ENCODE measurements around the gene TAGLN3. TPM values are rescaled to one million over a fixed set of nuclear protein-coding genes. Genes with fewer than 3 reads are reported as not detected.
A peak's percentile ranks its signal among the peaks of the same experiment; 100 is the strongest.

TAGLN3 gene
- not detected for total RNA-seq

DNA sequence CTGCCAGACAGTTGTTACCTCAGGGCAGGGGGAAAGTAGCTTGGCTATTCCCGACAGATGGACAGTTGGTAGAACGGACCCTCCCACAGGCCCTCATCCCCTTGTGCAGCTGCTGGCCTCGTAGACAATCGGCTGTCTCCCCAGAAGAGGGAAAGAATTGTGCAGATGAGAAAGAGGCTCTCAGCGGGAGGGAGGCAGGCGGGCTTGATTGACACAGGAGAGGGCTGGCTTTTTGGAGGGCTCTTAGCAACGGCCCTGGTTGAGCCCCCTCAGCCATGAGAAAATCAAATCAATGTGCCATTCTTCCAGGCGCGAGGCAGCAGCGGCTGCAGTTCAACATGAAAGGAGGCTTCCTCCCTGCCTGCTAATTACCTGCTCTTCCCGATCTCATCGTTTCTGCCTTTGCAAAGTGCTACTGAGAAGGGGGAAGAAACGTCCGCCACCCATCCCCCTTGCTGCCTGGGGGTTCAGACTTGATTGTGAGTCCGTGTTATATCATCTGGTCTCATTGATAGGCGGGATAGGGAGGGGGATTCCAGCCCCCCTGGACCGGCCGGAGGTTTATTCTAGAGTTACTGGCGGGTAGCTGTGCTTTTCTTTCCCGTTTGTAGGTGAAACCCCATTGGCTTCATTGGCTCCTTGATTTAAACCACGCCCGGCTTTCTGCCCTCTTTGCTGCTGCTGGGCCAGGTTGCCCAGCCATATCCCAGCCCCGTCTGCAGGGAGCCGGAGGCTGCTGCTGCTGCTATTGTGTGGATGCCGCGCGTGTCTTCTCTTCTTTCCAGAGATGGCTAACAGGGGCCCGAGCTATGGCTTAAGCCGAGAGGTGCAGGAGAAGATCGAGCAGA lies at the start of gene TAGLN3:
TAGLN3 (plus strand) TSS at position 287 of the 848 bp plus-strand sequence; CDS start at position 788, 501 bp downstream.
- CTCF ChIA-PET = interaction anchor here (1.3 to 20.7 kb wide), 4 partner anchors 8 to 44 kb away, joined by 3 to 351 read pairs (median 42); no protein-coding TSS in a partner anchor
- Mint-ChIP-seq H3K27ac (no peak within 1 kb of the TSS), H3K4me3 (peak within 1 kb of the TSS; percentile 69), H3K4me1 (ENCODE audit: low read depth) (peaks cover 35% of the 10 kb centered on the region), H3K27me3 (ENCODE audit: low read depth) (no peaks in the 10 kb centered on the region), H3K36me3 (ENCODE audit: low read depth) (peaks cover 2% of the 10 kb centered on the region), H3K9me3 (ENCODE audit: insufficient read depth) (no peaks in the 10 kb centered on the region)
- POLR2A ChIA-PET = interaction anchor here (5.8 kb wide), 1 partner anchor 20 kb away, joined by 25 read pairs; the partner anchor contains the start of gene ABHD10
- ATAC-seq = peak; percentile 46
- no peak for DNase-seq

DNA sequence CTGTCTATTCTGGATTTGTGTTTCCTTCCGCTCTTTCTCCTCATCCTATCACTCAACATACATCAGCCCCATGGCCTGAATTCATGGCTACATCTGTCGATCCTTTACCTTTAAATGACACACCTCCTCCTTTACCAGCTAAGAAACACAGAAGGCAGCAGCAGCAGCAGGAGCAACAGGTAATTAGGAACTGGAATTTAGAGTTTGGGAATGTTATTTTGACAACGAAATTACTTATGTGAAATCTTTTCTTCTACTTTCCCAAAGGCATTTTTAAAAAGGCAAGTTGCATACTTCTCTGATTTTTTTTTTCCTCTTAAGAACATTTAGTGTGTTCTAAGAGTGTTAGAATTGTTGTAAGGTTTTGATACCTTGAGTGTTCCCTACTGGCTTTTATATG lies 49.0 kb upstream of the TAGLN3 start:
- ATAC-seq (no peak), DNase-seq (no peak)
- ChIA-PET CTCF (no interaction called here), POLR2A (no interaction called here)
- no peak overlapping the region for H3K4me3 Mint-ChIP-seq
- no peaks in the 10 kb centered on the region for H3K9me3 Mint-ChIP-seq (ENCODE audit: insufficient read depth)
- H3K27ac Mint-ChIP-seq = no peak overlapping the region
- H3K4me1 Mint-ChIP-seq (ENCODE audit: low read depth) = no peaks in the 10 kb centered on the region
- H3K36me3 Mint-ChIP-seq (ENCODE audit: low read depth) = no peaks in the 10 kb centered on the region
- H3K27me3 Mint-ChIP-seq (ENCODE audit: low read depth) = peaks cover 7% of the 10 kb centered on the region

DNA sequence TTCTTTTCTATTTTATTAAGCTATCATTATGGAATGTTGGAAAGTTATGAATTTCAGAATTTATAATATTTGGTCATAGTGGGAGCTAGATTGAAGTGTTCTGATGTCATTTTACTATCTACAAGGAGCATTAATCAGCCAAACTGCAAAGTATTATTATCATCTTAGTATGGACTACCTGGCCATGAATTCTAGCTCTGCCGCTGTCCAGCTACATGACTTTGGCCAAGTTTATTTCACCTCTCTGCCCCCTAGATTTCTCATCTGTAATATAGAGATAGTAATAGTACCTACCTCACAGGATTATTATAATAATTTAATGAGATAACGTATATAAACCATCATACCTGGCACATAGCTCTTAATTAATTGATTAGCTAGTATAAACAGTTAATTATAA lies 47.7 kb upstream of the TAGLN3 start:
- Mint-ChIP-seq H3K4me1 (ENCODE audit: low read depth) (no peaks in the 10 kb centered on the region), H3K27me3 (ENCODE audit: low read depth) (peaks cover 7% of the 10 kb centered on the region), H3K36me3 (ENCODE audit: low read depth) (no peaks in the 10 kb centered on the region), H3K9me3 (ENCODE audit: insufficient read depth) (no peaks in the 10 kb centered on the region), H3K27ac (no peak overlapping the region), H3K4me3 (no peak overlapping the region)
- ChIA-PET CTCF (interaction anchor here (0.9 to 1.7 kb wide), 3 partner anchors 17 to 235 kb away, joined by 3 to 6 read pairs (median 3); no protein-coding TSS in a partner anchor), POLR2A (no interaction called here)
- no peak for DNase-seq
- ATAC-seq = no peak

DNA sequence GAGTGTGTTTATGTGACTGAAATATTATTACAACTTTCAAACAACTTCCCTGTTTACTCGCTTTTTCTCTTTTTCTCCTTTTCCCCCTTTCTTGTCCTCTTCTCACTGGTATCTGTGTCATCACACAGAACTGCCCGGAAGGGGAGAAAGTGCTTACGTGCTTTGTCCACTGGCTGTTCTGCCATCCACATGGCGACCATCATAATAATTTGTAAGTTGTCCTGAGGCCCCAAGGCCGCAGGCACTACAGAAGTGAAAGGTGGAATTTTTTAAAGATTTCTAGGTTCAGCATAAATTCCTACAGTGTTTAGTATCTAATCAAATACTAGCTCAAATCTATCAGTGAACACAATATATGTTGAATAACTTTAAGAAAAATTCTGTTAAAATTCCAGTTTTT lies 46.6 kb upstream of the TAGLN3 start:
- H3K36me3 Mint-ChIP-seq (ENCODE audit: low read depth) = no peaks in the 10 kb centered on the region
- ATAC-seq = no peak
- H3K27me3 Mint-ChIP-seq (ENCODE audit: low read depth) = peaks cover 7% of the 10 kb centered on the region
- ChIA-PET POLR2A (no interaction called here), CTCF (interaction anchor here (1.7 kb wide), 1 partner anchor 236 kb away, joined by 6 read pairs; no protein-coding TSS in a partner anchor)
- no peaks in the 10 kb centered on the region for H3K4me1 Mint-ChIP-seq (ENCODE audit: low read depth)
- H3K4me3 Mint-ChIP-seq = no peak overlapping the region
- no peaks in the 10 kb centered on the region for H3K9me3 Mint-ChIP-seq (ENCODE audit: insufficient read depth)
- H3K27ac Mint-ChIP-seq = no peak overlapping the region
- DNase-seq = no peak

DNA sequence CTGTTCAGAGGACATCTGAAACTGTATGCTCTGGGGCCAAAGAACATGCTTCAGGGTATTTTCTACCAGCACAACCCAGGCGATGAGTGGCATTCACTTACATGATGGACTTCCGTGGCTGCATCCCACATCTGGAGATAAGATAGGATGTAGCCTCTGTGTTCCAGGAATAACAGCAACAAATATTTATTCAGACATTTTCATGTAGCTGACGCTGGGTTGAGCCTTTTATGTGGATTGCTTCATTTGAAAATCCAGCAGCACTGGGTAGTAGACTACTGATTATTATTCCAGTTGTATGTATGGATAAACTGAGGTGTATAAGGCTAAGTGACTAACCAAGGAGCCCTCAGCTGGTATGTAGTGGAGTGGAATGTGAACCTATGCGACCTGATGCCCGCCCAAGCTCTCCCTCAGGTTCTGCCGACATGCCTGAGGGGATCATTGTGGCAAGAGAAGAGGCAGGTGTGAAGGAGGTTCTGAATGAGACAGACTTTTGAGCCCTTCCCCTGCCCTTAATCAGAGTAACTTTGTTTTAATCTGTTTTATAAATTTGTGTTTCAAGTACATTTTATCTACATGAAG lies 45.8 kb upstream of the TAGLN3 start:
- DNase-seq = no peak
- Mint-ChIP-seq H3K27me3 (ENCODE audit: low read depth) (peaks cover 6% of the 10 kb centered on the region), H3K9me3 (ENCODE audit: insufficient read depth) (no peaks in the 10 kb centered on the region), H3K27ac (no peak overlapping the region), H3K36me3 (ENCODE audit: low read depth) (no peaks in the 10 kb centered on the region), H3K4me3 (no peak overlapping the region), H3K4me1 (ENCODE audit: low read depth) (peaks cover 2% of the 10 kb centered on the region)
- CTCF ChIA-PET = interaction anchor here (2.5 kb wide), 1 partner anchor 15 kb away, joined by 7 read pairs; no protein-coding TSS in a partner anchor
- ATAC-seq = no peak
- POLR2A ChIA-PET = no interaction called here

DNA sequence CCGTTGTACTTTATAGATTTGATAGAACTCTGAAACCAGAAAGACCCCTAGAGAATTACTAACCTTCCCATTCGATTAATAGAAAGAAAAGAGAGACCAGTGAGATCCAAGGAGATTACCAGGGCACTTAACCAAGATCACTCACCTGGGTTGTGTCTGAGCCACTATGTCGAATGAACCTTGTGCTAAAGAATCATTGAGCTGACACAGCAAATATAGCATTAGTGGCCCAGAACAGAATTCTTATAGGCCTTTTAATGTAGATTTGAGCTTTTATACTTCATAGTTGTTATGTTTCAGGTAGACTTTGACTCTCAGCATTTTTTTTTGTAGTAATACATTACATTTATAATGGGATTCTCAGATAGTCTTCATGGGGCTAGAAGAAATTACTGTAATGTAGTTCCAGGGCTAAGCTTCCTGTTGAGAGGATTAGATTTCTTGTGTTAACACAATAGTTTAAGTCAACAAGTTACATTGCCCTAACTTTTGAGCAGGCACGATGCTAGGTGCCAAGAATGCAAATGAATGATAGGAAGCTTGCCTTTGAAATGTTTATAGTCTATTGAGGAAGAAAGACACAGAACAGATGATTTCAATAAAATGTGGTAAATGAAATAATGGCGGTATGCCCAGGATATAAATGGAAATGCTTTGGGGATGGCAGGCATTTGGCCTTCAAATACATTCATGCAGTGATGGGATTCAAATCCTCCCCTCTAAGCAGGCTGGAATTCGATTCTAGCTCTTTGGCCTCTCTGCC lies 44.3 kb upstream of the TAGLN3 start:
- no peak for ATAC-seq
- no peak for DNase-seq
- ChIA-PET POLR2A (interaction anchor here (0.6 kb wide), 1 partner anchor 215 kb away, joined by 4 read pairs; no protein-coding TSS in a partner anchor), CTCF (interaction anchor here (1.4 to 2.5 kb wide), 2 partner anchors 14 to 238 kb away, joined by 4 to 7 read pairs; no protein-coding TSS in a partner anchor)
- no peaks in the 10 kb centered on the region for H3K9me3 Mint-ChIP-seq (ENCODE audit: insufficient read depth)
- no peak overlapping the region for H3K4me3 Mint-ChIP-seq
- H3K27me3 Mint-ChIP-seq (ENCODE audit: low read depth) = peaks cover 4% of the 10 kb centered on the region
- no peak overlapping the region for H3K27ac Mint-ChIP-seq
- H3K4me1 Mint-ChIP-seq (ENCODE audit: low read depth) = peaks cover 2% of the 10 kb centered on the region
- no peaks in the 10 kb centered on the region for H3K36me3 Mint-ChIP-seq (ENCODE audit: low read depth)

DNA sequence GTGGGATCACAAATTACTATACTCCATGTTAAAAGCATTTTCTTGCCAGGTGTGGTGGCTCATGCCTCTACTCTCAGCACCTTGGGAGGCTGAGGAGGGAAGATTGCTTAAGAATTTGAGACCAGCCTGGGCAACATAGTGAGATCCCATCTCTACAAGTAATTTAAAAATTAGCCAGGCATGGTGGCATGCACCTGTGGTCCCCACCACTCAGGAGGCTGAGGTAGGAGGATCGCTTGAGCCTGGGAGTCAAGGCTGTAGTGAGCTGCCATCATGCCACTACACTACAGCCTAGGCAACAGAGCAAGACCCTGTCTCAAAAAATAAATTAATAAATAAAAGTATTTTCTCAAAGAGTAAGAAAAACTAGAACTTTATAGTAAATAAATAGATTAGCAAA lies 42.8 kb upstream of the TAGLN3 start:
- Mint-ChIP-seq H3K9me3 (ENCODE audit: insufficient read depth) (no peaks in the 10 kb centered on the region), H3K36me3 (ENCODE audit: low read depth) (no peaks in the 10 kb centered on the region), H3K27me3 (ENCODE audit: low read depth) (no peaks in the 10 kb centered on the region), H3K27ac (no peak overlapping the region), H3K4me1 (ENCODE audit: low read depth) (peaks cover 2% of the 10 kb centered on the region), H3K4me3 (no peak overlapping the region)
- no peak for DNase-seq
- ChIA-PET CTCF (interaction anchor here (1.5 to 3.8 kb wide), 2 partner anchors 12 to 238 kb away, joined by 3 to 22 read pairs; no protein-coding TSS in a partner anchor), POLR2A (no interaction called here)
- ATAC-seq = no peak

DNA sequence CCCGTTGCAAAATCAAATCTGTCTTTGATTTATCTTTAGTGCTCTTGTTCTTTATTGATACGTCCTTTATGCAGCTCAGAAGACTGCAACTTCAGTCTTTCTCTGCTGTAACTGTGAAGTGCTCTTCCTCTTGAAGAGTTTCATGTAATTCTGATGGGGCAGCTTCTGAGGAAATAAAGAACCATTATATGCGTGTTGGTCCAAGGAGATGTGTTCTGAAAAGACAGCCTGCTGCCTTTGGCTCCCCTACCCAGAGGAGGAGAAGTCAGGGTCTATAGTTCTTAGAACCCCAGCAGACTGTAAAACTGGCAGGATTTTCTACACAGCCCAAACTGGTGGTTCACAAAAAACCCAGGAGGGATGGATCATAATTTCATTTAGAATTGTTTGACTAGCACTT lies 42.3 kb upstream of the TAGLN3 start:
- Mint-ChIP-seq H3K9me3 (ENCODE audit: insufficient read depth) (no peaks in the 10 kb centered on the region), H3K4me1 (ENCODE audit: low read depth) (peaks cover 2% of the 10 kb centered on the region), H3K4me3 (no peak overlapping the region), H3K27ac (no peak overlapping the region), H3K36me3 (ENCODE audit: low read depth) (no peaks in the 10 kb centered on the region), H3K27me3 (ENCODE audit: low read depth) (no peaks in the 10 kb centered on the region)
- POLR2A ChIA-PET = no interaction called here
- CTCF ChIA-PET = interaction anchor here (1.5 to 3.8 kb wide), 3 partner anchors 11 to 241 kb away, joined by 3 to 22 read pairs (median 8); no protein-coding TSS in a partner anchor
- no peak for DNase-seq
- no peak for ATAC-seq

DNA sequence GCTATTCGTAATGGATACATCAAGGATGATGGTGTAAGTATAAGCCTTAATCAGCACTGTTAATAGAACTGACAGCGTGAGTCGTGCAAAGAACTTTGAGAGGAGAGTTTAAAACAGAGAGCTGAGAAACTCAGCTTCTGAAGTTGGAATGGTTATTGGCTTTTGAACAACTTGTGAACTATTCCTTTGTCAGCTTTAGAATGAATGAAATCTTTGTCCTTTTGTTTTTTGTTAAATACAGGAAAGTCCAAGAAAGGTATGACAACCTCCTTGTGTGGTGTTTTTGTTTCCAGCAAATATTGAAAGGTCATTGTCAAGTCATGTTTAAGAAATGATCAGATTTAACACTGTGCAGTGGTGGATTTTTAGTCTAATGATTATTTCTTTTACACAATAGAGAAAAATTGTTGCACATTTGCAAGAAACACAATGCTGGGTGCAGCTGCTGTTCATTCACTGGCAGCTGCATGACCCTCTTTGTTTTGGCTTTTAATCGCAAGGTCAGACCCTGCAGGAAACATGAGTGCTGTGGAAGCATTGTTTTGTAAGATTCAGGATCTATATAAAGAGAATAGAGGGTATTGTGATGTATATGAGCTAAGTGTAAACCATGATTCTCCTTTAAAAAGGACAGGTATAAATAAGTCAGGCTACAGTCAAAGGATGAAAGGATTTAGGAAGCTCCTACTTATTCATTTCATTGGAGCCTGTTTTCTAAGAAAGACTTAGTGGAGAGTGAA lies 41.6 kb upstream of the TAGLN3 start:
- Mint-ChIP-seq H3K4me3 (no peak overlapping the region), H3K36me3 (ENCODE audit: low read depth) (no peaks in the 10 kb centered on the region), H3K27ac (no peak overlapping the region), H3K4me1 (ENCODE audit: low read depth) (peaks cover 2% of the 10 kb centered on the region), H3K27me3 (ENCODE audit: low read depth) (no peaks in the 10 kb centered on the region), H3K9me3 (ENCODE audit: insufficient read depth) (no peaks in the 10 kb centered on the region)
- DNase-seq (no peak), ATAC-seq (no peak)
- POLR2A ChIA-PET = no interaction called here
- CTCF ChIA-PET = interaction anchor here (1.3 to 3.8 kb wide), 5 partner anchors 11 to 241 kb away, joined by 3 to 22 read pairs (median 6); no protein-coding TSS in a partner anchor

DNA sequence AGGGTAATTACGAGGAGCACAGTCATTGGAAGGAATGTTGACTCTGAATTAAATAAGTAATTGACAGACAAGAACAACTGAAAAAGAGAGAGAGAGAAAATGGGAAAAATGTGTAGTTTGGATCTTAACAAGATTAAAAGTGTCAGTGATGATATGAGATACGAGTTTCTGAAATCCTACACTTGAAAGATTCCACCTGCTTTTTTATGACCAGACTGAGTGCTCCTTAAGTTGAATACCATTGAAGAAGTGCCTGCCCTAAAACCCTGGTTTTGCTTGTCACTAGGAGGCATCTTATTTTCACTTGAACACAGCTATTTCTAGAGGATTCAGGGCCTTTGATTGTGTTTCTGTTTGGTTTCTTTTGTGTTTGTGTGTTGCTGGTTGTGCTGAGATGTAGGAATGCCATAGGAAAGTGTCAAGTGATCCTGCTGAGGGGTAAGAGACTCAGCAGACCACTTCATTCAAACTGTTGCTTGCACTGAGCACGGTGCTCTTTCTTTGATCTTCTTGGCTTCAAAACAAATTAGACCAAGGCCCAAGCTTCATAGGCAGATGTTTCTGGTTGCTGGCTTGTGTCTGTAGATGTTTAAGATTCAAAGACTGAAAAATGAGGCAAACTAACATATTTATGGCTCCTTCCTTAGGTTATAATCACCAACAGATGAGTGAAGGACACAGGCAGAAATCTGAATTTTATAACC lies 37.1 kb upstream of the TAGLN3 start:
- CTCF ChIA-PET = interaction anchor here (0.8 to 3.8 kb wide), 3 partner anchors 10 to 293 kb away, joined by 3 to 24 read pairs (median 3); no protein-coding TSS in a partner anchor
- POLR2A ChIA-PET = no interaction called here
- no peak for DNase-seq
- no peak overlapping the region for H3K4me3 Mint-ChIP-seq
- H3K27ac Mint-ChIP-seq = no peak overlapping the region
- no peaks in the 10 kb centered on the region for H3K9me3 Mint-ChIP-seq (ENCODE audit: insufficient read depth)
- H3K36me3 Mint-ChIP-seq (ENCODE audit: low read depth) = no peaks in the 10 kb centered on the region
- no peak for ATAC-seq
- H3K4me1 Mint-ChIP-seq (ENCODE audit: low read depth) = peaks cover 2% of the 10 kb centered on the region
- no peaks in the 10 kb centered on the region for H3K27me3 Mint-ChIP-seq (ENCODE audit: low read depth)

Measured in activated CD8-positive, alpha-beta T cell treated with anti-CD3 and anti-CD28 coated beads, Interleukin-2, amount 10 ng/mL, durations not matched to agents 7 days and 5 days (primary cell).